Neuron (in vitro differentiated cells): ENCODE data around the gene RAB29.

Experiments used
- H2AFZ ChIP-seq: one replicate; pipeline ENCODE4 v1.6.1; 2013; ENCODE audit warnings: low read depth, mild to moderate bottlenecking, inconsistent platforms, low read length, moderate library complexity
- H3K27me3 ChIP-seq: one replicate; pipeline ENCODE4 v1.6.1; 2013; ENCODE audit warnings: low read length; ENCODE audit not compliant: insufficient read depth
- H3K36me3 ChIP-seq: one replicate; pipeline ENCODE4 v1.6.1; 2013; ENCODE audit warnings: low read length; ENCODE audit not compliant: insufficient read depth
- H3K4me1 ChIP-seq: one replicate; pipeline ENCODE4 v1.6.1; 2013; ENCODE audit warnings: low read length; ENCODE audit not compliant: insufficient read depth
- H3K4me3 ChIP-seq: 2 replicates; pipeline ENCODE4 v1.5.1; 2013; ENCODE audit warnings: mild to moderate bottlenecking, low read length, moderate library complexity
- H3K9me3 ChIP-seq: one replicate; pipeline ENCODE4 v1.6.1; 2013; ENCODE audit warnings: low read length

The RAB29 gene

DNA sequence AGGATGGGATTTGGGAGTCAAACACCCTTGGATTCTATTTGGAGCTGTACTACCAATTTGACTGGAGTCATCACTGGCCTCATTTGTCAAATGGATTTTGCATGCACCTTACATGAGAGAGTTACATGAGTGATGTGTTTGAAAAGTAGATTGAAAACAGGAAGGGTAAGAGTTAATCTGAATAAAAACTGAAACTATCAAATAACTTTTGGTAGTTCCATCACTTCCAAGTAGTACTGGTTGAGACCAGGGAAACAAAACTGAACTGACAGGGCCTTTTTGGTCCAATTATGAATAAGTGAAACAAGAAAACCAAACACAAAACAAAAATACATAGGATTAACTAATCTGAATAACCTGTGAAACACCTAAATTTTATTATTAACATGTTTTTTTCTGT is 55.5 kb downstream of the RAB29 start:
- peaks cover 5% of the 10 kb centered on the region for H3K9me3 ChIP-seq
- H3K27me3 ChIP-seq = no peaks in the 10 kb centered on the region
- peaks cover 4% of the 10 kb centered on the region for H3K4me1 ChIP-seq
- no peak overlapping the region for H3K4me3 ChIP-seq
- H2AFZ ChIP-seq = no peak overlapping the region
- peaks cover 90% of the 10 kb centered on the region for H3K36me3 ChIP-seq

DNA sequence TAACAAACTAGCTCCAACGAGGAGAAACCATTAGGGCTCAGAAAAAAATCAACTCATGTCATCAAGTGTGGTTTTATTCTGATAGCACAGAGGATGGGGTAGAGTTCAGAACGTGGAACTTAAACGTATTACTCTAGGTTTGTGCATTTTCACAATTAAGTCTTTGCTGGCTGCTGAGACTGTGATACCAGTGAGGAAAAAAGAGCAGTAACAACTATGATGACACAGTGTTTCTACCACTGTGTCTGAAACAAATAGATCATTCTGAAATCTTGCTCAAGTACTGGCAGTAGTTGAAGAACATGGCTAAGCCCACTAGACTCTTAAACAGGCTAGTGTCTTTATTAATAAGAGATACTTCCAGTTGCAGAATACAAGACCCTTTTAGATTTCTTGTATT is 56.3 kb downstream of the RAB29 start:
- Histone ChIP-seq H3K27me3 (no peaks in the 10 kb centered on the region), H2AFZ (no peak overlapping the region), H3K36me3 (peaks cover 84% of the 10 kb centered on the region), H3K4me3 (no peak overlapping the region), H3K9me3 (peaks cover 5% of the 10 kb centered on the region), H3K4me1 (peaks cover 12% of the 10 kb centered on the region)
